HG02759 (cell line): ENCODE data around the gene GABBR1.

Experiments used
- ATAC-seq: cut with Tn5 transposase; IDR thresholded peaks from one replicate; pipeline ENCODE4 v1.9.1; 2021; ENCODE audit warnings: mild to moderate bottlenecking, moderate library complexity; ENCODE audit not compliant: unreplicated experiment

GABBR1 gene

GRCh38 chr6:29577544-29577943, 55.4 kb downstream of the GABBR1 start:
- ATAC-seq: no peak

GRCh38 chr6:29576056-29576455, 56.9 kb downstream of the GABBR1 start:
- no peak for ATAC-seq

- ATAC-seq: no peak
Observed at GRCh38 chr6:29567991-29568390, 65.0 kb downstream of the GABBR1 start.

- ATAC-seq: no peak
Observed at GRCh38 chr6:29567541-29567940, 65.4 kb downstream of the GABBR1 start.

- no peak for ATAC-seq
Observed at GRCh38 chr6:29566856-29567255, 66.1 kb downstream of the GABBR1 start.

GRCh38 chr6:29564875-29565274, 68.1 kb downstream of the GABBR1 start:
- ATAC-seq: no peak

- no peak for ATAC-seq
Observed at GRCh38 chr6:29563435-29563965, 69.5 kb downstream of the GABBR1 start.

- no peak for ATAC-seq
Observed at GRCh38 chr6:29561606-29562181, 71.3 kb downstream of the GABBR1 start.

GRCh38 chr6:29561091-29561490, 71.9 kb downstream of the GABBR1 start:
- no peak for ATAC-seq

- no peak for ATAC-seq
Observed at GRCh38 chr6:29559524-29560287, 73.3 kb downstream of the GABBR1 start, which contains the start of gene UBD. Gene UBD (minus strand): TSS chr6:29559732. CDS start chr6:29559701, 31 bp downstream.

GRCh38 chr6:29558439-29559079, 74.4 kb downstream of the GABBR1 start:
- ATAC-seq: no peak

- ATAC-seq: no peak
Observed at GRCh38 chr6:29557320-29557719, 75.7 kb downstream of the GABBR1 start.

- ATAC-seq: no peak
Observed at GRCh38 chr6:29554764-29555163, 78.2 kb downstream of the GABBR1 start.

GRCh38 chr6:29553268-29554057, 79.5 kb downstream of the GABBR1 start:
- ATAC-seq: no peak

GRCh38 chr6:29552512-29553051, 80.4 kb downstream of the GABBR1 start:
- no peak for ATAC-seq

- no peak for ATAC-seq
Observed at GRCh38 chr6:29547573-29547972, 85.4 kb downstream of the GABBR1 start.

GRCh38 chr6:29537714-29538403, 95.1 kb downstream of the GABBR1 start:
- no peak for ATAC-seq

- ATAC-seq: no peak
Observed at GRCh38 chr6:29532320-29532951, 100.5 kb downstream of the GABBR1 start.

GRCh38 chr6:29531668-29532067, 101.3 kb downstream of the GABBR1 start:
- ATAC-seq: no peak
